Mucosa of gallbladder (tissue), 1 donor: ENCODE data around the gene EML2. TPM values are rescaled to one million over a fixed set of nuclear protein-coding genes. Genes with fewer than 3 reads are reported as not detected.

ENCODE experiments used
- DNase-seq: peaks from one replicate; pipeline ENCODE4 v3.0.0-alpha.2; 2020; ENCODE audit warnings: low spot score
- total RNA-seq: library from RNA; stranded (reverse); gene quantifications from one replicate; pipeline ENCODE4 v1.2.1, GENCODE V29; 2021
- donor health status: DM: no; HTN: no; CAD: no.

EML2 gene
- total RNA-seq, 1 donor from 2014 or later, result 68.4 TPM

DNA sequence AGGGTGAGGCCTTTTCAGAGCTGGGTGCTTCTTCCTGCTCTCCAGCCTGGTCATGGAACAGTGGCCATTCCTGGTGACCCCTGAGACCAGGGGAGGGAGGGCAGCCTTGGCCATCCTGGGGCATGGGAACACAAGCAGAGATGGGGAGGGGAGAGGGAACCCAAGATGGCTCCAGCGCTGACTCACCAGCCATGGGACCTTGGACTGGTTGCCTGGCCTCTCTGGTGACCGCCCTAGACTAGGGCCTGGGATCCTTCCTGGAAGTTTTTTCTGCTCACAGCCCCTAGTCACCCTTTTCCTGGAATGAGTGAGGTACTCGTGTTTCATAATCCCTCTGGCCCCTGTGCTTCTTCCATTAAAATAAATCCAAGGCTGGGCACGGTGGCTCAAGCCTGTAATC, 51.3 kb downstream of the EML2 start:
- DNase-seq, result no peak

DNA sequence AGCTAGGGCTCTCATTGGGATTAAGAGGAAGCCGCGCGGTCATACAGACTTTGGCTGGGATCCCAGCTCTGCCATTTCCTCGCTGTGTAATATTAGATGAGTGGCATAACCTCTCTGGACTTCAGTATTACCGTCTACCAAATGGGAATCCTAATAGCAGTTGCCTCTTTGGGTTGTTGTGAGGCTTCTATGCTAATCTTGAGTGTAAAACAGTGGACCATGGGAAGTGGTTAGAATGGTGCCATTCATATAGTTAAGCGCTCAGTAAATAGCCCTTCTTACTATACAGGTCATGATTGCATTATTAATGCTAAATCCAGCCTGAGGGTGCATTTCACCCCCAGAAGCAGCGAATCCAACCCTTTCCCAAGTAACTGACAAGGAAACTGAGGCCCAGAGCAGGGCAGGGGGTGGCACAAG, 54.0 kb downstream of the EML2 start:
- no peak for DNase-seq

DNA sequence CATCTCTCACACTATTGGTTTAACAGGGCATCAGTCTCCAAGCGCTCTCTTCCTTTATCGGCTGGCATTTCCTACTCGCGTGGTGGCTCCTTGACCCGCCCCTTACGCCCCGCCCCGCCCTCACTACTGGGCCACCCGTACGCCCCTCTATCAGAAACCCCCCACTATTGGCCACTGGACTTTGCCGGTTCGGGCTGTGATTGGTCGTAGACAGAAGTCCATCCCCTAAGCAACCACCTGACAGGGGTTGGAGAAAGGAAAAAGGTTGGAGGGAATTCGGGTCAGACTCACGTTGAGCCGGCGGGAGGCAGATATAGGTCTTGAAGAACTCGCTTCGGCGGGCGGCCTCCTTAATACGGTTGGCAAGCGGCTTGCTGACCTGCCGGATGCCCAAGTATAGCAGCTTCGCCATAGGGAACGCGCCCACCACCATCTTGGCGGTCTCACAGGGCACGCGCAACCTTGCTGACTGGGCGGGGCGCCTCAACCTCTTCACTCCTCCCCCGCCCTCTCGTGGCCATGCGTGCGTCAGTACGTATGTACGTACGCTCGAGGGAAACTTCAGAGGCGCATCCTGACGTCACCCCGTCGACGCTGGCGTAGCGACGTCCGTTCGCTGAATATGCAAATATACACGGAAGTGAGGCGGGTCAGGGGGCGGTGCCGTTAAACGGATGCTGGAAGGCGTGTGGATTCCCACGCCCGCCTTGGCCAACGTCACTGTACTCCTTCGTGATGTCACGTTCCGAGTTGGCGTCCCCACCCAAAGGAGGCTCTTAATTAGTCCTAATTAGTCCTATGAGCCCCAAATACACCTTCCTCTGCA, 54.7 kb downstream of the EML2 start, which contains the start of gene OPA3:
Gene OPA3 (minus strand): TSS at position 471 of the 826 bp plus-strand sequence. CDS start 38 bp downstream, at position 433.
- peak; percentile 100 for DNase-seq

DNA sequence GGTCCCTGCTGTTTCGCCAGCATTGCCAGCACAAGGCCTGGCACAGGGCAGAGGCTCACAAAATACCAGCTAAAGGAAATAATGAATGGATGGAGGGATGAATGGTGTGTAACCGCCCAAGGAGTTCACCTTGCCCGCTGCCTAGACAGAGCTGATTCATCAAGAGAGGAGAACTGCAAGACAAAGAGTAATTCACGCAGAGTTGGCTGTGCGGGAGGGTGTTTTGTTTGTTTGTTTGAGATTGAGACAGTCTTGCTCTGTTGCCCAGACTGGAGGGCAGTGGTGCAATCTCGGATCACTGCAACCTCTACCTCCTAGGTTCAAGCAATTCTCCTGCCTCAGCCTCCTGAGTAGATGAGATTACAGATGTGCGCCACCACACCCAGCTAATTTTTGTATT, 57.6 kb downstream of the EML2 start:
- no peak for DNase-seq

DNA sequence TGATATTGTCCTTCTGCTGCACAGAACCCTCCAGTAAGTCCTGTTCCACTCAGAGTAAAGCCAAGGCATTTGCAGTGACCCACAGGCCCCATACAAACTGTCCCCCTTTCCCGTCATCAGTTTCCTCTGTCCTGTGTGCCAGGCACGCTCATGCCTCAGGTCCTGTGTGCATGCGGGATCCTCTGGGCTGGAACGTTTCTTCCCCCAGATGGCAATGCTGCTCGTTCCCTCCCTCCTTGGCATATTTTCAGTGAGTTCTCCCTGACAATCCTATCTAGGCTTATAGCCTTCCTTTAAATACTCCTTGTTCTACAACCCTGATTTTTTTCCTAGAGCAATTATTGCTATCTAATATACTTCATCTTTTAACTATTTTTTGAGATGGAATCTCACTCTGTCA, 60.3 kb downstream of the EML2 start:
- DNase-seq, result no peak

DNA sequence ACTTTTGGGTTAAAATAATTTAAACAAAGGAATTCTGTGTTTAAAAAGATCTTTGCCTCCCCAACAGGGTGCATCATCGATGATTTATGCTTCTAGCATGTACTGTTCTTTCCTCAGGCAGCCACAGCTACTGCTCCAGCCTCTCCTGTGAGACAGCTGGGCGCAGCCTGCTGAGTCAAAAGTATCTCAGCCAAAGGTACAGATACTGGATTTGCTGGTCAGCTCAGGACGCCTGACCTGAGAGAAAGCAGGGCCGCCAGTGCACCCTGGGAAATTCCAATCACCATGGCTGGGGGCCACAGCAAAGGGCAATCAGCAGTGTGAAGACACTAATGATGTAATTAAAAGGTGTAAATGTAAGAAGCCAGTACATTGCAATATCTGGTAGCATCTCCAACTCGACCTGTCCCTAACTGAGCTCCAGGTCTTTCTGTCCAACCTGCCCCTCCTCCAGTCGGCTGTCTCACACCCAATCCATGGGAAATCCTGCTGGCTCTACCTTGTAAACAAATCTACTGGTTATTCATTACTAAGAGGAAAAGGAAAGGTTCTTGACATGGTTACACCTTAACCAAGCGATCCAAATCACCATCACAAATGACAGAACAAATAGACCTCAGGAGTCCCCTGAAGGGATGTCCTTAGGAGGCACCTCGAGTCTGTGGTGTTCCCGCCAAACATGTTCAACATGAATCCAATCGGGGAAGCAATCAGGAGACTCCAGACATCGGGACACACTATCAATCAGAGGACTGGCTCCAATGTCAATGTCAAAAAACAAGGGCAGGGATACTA, 61.9 kb downstream of the EML2 start:
- peak; percentile 79 for DNase-seq

DNA sequence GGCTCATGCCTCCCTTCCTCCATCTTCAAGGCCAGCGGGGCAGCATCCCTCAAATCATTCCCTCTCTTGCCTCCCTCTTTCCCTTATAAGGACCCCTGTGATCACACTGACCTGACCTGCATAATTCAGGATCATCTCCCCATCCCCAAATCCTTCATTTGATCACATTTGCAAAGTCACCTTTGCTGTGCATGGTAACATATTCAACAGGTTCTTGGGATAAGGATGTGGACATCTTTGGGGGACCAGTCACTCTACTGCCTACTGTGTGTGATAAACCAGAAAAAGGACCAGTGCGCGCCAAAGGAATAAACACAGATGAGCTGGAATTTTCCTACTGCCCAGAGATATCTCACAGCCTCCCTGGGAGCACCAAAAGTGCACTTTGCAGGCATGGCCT, 62.5 kb downstream of the EML2 start:
- no peak for DNase-seq

DNA sequence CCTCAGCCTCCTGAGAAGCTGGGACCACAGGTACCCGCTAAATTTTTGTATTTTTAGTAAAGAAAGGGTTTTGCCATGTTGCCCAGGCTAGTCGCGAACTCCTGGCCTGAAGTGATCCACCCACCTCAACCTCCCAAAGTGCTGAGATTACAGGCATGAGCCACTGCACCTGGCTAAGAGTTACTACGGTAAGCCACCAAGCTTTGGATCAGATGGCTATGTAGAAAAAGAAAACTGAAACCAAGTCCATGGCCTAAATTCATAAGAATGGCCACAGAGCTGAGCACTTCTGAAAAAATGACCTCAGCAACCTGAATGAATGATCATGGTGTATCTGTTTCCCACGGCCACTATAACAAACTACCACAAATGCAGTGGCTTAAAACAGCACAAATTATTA, 64.0 kb downstream of the EML2 start:
- DNase-seq, result no peak

DNA sequence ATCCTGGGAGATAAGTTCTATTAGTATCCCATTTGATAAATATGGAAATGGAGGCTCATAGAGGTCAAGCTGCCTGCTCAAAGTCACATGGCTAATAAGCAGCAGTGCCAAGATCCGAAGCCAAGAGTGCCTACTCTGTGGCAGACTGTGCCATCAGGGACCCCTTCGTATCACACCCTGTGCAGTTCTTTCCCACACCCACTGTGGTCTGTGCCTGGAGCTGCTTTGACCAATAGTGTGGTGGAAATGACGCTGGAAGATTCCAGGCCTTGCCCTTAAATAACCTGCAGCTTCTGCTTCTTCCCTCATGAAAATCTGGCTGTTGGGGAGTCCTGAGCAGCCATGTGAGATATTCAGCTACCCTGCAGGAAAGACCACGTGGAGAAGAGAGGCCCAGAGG, 64.7 kb downstream of the EML2 start:
- no peak for DNase-seq

DNA sequence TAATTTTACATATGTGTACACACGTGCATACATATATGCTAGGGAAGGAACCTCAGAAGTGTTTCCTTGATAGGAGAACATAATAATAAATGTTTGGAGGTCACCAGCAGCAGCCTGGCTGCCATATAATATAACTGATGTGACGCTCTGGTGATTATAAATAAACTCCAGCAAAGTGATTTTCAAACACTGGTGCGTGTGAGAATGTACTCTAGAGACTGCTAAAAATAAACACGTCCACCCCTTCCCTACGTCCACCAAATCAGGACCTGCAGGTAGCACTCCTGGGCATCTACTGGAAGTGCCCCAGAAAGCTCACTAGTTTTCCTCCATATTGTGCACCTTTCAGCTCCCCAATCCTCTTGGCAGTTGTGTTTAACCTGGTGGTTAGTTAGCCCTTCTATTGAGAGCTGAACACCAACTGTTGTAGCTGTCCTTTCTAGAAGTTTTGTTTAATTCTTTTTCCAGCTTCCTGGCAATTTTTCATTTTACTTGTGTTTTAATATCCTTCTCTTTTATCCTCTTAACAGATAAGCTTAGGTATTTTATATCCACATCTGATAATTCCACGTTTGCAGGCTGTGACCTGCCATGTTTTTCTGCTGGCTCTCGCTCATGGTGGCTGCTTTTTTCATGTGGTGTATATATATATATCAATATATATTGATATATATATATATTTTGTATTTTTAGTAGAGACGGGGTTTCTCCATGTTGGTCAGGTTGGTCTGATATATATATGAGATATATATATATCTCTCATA, 67.6 kb downstream of the EML2 start:
- no peak for DNase-seq

DNA sequence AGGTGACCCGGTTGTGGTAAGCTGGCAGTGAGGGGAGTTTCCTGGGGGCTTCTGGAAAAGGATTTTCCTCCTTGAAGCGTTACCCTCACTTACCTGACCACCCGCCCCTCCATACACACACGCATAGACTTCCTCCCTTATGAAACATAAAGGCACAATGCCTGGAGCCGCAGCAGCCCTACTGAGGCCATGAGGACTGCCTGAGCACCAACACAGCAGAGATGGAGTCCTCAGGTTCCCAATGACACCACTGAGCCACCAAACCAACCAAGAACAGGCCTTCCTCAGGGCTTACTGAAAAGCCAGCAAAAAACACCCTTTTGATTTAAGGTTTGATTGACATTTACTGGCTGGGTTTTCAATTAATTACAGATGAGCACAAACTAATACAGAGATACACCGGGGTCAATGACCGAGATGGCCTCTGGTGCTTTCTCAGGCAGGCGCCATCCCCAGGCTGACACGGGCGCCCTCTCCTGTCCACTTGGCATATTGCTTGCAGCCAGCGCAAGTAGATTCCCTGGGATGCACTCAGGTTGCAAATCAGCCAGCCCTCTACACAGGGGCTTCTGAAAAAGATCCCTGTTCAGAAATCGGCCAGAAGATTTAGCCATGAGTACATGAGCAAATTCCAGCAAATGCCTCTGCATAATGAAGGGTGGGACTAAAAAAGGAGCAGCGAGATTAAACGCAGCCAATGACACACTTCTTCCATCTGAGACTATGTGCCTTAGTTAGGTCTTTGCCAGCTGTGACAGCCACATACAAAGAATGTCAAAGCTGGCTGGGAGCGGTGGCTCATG, 69.4 kb downstream of the EML2 start:
- DNase-seq, result peak; percentile 65

DNA sequence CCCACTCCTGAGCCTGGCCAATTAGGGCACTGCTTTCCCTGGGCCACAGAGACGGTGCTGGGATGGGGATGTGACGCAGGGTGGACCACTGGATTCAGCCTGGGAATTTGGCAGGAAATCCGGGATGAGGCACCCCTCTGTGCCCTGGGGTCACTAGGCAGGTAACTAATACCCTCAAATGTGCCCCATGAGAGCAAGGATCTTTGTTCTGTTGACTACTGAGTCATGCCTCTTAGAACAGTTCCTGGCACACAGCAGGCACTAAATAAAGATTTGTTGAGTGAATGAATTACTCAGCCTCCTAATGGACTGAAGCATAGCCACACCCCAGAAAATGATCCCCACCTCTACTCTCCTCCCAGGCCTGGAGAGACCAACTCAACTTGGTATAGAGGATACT, 70.5 kb downstream of the EML2 start:
- peak; percentile 58 for DNase-seq

DNA sequence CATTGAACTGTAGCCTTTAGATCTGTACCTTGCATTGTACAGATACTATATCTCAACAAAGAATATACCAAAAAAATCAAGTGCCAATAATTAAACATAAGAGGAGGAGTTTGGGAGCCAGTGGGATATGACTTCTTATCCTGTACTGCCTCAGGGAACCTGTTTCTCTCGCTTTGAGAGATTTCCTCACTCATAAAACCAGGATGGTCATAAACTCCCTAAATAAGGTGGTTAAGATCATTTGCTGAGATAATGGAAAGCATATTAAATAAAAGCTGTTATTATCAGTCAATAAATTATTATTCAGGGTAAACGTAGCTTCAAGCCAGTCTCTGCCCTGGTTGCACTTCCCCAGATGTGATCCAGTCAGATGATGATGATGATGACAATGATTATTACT, 71.6 kb downstream of the EML2 start:
- DNase-seq, result no peak

DNA sequence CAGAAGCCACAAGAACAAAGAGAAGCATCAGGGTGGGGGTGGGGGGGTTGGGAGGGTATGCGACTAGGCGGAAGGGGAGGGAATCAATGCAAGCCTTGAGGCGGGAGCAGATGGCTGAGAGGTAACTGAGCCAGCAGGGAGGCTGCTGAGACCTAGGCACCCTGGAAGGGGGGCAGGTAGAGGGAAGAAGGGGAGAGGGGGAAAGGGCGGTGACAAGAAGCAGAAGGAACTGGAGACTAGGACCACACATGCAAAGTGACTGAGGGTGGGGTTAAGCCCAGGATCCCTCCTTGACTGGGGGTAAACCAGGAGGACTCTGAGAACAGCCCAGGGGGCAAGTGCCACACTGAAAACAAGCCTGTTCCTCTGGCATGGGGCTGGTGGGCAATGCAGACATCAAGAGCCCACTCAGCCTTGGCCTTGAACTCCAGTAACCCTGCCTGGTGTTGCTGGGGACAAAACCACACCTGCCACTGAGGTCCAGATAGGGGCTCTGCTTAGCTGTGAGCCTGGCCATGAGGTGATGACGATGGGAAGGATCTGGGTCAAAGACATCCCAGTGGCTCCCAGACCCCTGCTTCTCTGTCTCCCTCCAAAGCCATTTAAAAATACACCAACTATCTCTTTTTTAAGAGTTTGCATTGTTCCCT, 74.9 kb downstream of the EML2 start:
- no peak for DNase-seq

DNA sequence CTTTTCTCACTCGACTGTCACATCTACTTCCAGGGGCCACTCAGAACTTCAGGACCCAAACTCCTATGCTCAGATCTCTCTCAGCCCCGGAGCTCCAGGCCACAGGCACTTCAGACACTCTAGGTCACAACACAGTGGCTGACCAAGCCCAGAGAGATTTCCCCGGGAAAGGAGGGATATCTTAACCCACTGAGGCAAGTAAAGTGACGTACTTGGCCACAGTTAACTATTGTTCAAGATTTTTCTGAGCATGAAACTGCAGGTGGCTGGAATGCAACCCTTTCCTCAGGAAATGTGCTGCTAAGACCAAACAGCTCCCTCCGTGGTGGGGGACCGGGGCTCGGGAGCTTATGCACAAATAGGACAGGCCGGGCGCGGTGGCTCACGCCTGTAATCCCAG, 78.5 kb downstream of the EML2 start:
- no peak for DNase-seq

DNA sequence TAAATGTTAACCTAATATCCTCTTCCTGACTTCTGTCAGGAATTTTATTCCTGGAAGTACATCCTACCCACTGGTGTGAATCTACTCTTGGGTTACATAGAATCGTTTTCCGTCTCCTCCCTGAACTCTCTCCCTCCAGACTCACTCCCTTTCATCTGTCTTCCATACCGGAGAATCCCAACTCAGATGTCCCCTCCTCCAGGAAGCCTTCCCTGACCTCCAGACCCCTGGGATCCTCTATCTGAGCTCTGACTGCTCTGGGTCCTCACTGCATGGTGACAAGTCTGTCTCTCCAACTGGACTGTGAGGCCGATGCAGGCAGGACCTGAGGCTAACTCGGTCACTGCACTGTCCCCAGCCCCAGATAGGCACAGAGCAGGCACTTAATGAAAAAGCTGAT, 79.2 kb downstream of the EML2 start:
- no peak for DNase-seq

Other genes starting within 250 kb of the EML2 start
- gene PPP1R13L, start 234.3 kb downstream of the EML2 start, total RNA-seq, result 54.2 TPM
- gene POLR1G, start 232.8 kb downstream of the EML2 start, total RNA-seq, result 4.9 TPM
- gene ERCC1, start 215.5 kb downstream of the EML2 start, total RNA-seq, result 57.0 TPM
- gene FOSB, start 171.4 kb downstream of the EML2 start, total RNA-seq, result 7.2 TPM
- gene RTN2, start 142.3 kb downstream of the EML2 start, total RNA-seq, result 10.7 TPM
- 2.2 TPM for gene PPM1N, start 141.0 kb downstream of the EML2 start, total RNA-seq
- 137 TPM for gene VASP, start 131.9 kb downstream of the EML2 start, total RNA-seq
- gene OPA3, start 54.6 kb downstream of the EML2 start, total RNA-seq, result 11.5 TPM
- 2.2 TPM for gene GPR4, start 37.2 kb downstream of the EML2 start, total RNA-seq
- gene GIPR, start 28.8 kb upstream of the EML2 start, total RNA-seq, result 10.3 TPM
- gene SNRPD2, start 52.6 kb upstream of the EML2 start, total RNA-seq, result 269 TPM
- gene QPCTL, start 53.3 kb upstream of the EML2 start, total RNA-seq, result 8.0 TPM
- 22.0 TPM for gene FBXO46, start 91.5 kb upstream of the EML2 start, total RNA-seq
- not detected for gene MEIOSIN, start 94.0 kb upstream of the EML2 start, total RNA-seq
- gene SIX5, start 129.9 kb upstream of the EML2 start, total RNA-seq, result 29.6 TPM
- gene DMPK, start 143.1 kb upstream of the EML2 start, total RNA-seq, result 163 TPM
- 66.0 TPM for gene DMWD, start 153.4 kb upstream of the EML2 start, total RNA-seq
- 0.09 TPM for gene RSPH6A, start 175.9 kb upstream of the EML2 start, total RNA-seq
- 72.6 TPM for gene SYMPK, start 223.8 kb upstream of the EML2 start, total RNA-seq
- 10.1 TPM for gene FOXA3, start 224.9 kb upstream of the EML2 start, total RNA-seq
- 44.4 TPM for gene IRF2BP1, start 246.7 kb upstream of the EML2 start, total RNA-seq